ENCODE data around the gene RAP2B.
"Not testable (repeated sequence)": the region's sequence is repeated elsewhere in the genome, so short reads cannot be mapped to it uniquely, and the experiment has no call there.

The RAP2B gene

DNA sequence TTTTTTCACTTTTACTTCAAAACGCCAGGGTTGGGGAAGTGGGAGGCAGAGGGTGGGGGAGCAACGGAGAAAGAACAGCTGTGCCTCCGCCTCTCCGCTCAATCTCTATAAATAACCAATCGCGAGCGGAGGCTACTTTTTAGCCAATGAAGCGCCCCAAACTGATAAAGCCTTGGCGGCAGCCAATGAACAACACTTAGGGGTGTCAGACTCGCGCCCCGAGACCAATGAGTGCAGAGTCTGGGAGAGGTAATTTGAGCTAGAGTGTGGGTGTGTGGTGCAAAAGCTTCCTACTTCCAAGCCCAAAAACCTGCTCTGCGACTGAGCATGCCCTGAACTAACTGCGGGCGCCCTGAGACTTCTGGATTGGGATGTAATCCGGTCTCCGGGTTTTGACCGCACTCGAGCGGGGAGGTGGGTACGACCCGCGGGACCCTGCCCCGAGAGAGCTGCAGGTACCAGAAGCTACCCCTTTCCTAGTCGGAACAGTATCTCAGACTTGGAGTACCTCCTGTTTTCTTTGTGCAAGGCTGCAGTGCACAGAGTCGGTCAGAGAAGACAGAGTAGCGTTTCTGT lies 800 bp upstream of the RAP2B start:
- peak; percentile 95 for DNase-seq

DNA sequence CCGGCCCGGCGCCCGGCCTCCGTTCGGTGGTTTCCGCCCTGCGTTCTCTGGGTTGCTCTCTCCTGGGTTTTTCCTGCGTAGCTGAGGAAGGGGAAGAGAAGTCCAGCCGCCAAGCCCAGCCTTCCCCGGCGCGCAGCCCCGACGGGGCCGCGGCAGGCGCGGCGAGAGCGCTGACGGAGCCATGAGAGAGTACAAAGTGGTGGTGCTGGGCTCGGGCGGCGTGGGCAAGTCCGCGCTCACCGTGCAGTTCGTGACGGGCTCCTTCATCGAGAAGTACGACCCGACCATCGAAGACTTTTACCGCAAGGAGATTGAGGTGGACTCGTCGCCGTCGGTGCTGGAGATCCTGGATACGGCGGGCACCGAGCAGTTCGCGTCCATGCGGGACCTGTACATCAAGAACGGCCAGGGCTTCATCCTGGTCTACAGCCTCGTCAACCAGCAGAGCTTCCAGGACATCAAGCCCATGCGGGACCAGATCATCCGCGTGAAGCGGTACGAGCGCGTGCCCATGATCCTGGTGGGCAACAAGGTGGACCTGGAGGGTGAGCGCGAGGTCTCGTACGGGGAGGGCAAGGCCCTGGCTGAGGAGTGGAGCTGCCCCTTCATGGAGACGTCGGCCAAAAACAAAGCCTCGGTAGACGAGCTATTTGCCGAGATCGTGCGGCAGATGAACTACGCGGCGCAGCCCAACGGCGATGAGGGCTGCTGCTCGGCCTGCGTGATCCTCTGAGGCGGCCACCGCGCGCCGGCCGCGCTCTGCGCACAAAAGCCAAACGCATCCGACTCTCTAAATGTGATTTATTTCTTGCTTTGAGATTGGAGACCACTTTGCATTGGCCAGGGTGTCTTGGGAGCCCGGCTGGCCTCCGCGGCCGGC lies 727 bp downstream of the RAP2B start:
- DNase-seq = peak; percentile 42

DNA sequence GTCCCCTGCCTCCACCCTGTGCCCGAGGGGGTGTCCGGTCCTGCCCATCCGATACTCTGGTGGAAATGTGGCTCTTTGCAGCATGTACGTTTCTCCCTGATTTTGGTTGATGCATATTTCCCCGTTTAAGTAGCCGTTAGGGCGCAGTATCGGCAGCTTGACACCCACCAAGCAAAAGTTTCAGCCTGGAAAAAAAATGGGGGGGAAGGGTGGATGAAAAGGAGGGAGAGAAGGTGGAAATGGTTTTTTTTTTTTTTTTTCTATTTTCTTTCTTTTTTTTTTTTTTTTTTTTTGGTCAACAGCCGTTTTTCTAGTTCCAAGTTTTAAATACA lies 1.3 kb downstream of the RAP2B start:
- DNase-seq = no peak

DNA sequence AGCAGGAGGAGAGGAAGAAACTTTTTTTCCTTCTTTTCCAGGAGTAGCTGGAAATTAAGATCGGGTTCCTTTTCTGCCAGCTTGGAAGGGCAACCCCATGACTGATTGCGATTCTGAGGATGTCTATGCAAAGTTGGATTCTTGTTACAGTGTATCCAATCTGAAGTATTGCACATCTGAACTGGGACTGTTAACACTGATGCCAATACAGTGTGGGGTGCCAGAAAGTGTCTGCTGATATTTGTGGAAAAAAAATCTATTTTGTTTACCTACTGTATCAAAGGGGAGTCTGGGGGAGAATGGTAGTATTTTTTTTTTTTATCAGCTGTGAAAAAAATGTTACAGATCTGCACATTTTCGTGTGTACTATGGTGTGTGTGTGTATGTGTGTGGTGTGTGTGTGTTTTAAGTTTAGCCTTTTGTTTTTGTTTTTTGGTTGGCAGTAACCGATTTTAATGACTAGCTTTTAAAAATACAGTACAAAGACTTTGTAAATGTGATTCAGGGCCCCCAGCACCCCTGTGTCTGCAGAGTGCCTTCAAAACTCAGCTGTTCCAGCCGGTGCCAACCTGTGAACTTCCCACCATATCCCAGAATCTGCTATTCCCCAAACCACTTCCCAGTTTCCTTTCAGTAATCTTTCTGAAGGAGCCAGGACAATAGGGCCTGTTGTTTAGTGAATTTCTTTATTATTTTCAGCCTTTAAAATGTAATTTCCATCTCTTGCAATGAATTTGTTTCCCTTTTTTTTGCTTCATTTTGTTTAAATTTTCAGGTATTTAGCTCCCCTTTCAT lies 1.9 kb downstream of the RAP2B start:
- DNase-seq = peak; percentile 17

DNA sequence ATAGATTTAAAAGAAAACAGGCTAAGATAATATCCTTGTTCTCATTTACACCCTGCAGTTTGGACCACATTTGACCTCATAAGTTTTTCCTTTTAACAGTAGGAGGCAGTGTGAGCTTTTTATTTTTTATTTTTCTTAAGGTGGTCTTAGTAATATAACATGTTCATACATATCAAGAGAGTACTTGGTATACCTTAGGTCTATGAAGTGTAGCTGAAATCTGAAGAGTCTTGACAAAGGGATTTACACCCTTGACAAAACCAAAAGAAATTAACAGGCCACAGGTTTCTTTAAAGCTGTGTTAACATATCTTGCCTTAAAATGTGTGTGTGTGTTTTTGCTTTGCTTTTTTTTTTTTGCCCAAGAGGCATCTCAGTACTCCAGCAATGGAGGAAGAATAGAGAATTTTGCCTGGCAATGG lies 3.2 kb downstream of the RAP2B start:
- DNase-seq = peak; percentile 71

DNA sequence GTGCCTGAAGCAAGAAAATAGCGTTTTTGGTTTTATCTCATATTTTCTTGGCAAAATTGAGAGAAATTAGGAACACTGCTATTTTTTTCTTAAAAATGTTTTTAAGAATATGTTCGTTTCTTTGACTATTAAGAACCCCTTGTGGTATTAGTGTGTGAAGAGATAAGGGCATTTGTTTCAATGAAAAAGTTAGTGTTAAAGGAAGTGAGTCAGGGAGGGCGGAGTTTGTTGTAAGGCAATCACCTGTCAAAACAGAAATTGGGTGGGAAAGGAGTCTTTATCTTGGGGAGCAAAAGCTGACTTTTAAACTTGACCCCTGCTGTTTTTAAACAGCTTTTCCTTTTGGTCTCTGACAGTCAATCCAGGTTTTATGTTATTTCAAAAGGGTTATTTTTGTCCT lies 4.2 kb downstream of the RAP2B start:
- DNase-seq = peak; percentile 62

DNA sequence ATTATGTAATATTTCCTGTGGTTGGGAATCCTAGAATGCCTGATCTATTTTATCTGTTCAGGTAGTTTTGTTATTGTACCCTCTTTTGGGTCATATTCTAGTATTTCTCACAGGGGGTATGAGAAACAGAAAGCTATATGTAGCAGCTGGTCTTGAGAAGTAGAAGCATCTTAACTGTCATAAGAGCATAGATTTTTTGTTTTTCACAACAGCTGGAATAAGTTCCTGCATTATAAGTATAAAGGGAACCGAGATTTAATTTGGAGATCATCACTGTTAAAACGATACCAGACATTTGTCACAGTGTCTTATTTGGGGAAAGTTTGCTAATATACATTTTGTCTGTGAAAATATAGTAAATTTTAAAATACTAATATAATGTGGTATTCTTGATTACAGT lies 4.8 kb downstream of the RAP2B start:
- DNase-seq = no peak

DNA sequence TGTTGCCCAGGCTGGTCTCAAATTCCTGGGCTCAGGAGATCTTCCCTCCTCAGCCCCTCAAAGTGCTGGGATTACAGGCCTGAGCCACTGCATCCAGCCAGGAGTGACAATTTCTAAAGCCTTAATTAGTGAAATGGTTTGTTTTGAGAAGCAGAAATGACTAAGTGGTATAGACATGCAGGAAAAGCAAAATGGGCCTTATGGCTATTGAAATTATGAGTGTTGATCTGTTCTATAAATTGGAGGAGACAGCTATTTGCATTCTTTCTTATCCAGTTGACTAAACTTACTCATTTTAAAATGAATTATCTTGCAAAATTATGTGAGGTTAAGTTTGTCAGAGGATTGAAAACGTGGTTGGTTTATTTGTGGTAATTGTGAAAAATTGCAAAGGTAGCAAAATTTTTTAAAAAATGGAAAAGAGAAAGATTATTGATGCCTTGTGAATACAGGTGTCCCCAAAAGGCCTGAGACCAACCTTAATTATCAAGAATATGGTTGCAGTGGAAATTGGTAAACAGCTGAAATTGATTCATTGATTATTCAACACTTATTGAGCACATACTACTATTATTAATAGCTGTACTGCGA lies 7.9 kb downstream of the RAP2B start:
- no peak for DNase-seq

DNA sequence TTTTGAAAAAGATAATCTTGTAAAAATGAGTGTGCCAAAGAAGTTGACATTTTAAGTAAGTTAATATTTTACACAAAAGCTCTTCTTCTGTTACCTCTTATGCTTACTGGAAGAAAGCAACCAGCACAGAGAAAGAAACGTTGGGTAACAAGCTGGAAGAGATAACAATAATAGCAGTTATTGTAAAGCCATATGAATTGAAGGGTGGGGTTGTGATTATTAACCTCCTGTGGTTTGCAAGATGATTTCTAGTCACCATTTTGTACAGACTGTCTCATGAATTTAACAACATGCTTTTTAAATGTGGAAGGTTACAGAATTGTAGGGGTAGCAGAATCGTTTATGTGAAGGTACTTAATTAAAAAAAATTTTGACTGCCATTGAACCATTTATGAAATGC lies 9.2 kb downstream of the RAP2B start:
- DNase-seq = no peak

DNA sequence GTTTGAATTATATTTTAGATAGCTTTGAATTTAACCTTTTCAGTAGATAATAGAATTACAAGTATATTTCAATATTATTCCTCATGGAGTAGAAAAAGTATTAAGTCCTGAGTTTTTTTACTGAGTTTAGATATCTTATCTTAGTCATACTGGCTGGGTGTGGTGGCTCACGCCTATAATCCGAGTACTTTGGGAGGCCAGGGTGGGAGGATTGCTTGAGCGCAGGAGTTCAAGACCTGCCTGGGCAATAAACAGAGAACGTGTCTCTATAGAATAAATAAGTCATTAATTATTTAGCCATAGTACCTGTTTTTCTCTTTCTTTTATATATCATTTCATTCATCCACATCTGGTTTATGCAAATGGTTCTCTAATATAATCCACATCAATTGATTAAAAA lies 9.9 kb downstream of the RAP2B start:
- DNase-seq = no peak

DNA sequence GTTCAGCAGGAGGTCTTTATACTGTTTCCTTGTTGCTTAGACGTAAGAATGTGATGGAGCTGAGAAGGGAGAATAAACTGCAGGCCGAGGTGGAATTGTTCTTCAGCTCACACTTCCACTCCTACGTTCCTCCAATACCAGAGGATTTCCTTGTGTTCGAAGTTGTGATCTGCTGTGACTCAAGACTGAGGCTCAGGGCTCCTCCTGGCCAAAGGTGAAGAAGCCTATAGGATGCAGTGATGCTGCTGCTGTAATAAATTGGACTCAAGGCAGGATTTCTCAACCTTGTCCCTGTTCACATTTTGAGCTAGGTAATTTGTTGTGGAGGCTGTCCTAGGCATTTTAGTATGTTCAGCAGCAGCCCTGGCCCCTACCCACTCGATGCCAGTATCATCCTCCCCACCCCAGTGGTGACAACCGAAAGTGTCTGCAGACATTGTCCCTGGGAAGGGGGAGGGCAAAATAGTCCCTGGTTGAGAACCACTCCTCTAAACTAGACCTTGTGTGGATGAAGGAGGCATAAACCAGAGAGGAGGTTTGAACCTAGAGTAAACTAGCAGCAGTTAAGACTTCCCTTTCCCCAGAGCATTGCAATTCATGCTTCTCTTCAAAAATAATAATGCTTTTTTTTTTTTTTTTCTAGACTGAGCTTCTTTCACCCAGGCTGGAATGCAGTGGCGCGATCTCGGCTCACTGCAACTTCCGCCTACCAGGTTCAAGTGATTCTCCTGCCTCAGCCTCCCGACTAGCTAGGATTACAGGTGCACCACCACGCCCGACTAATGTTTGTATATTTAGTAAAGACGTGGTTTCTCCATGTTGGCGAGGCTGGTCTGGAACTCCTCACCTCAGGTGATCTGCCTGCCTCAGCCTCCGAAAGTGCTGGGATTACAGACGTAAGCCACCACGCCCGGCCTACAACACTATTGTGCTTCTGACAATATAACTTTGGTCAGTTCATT lies 11.1 kb downstream of the RAP2B start:
- no peak for DNase-seq

DNA sequence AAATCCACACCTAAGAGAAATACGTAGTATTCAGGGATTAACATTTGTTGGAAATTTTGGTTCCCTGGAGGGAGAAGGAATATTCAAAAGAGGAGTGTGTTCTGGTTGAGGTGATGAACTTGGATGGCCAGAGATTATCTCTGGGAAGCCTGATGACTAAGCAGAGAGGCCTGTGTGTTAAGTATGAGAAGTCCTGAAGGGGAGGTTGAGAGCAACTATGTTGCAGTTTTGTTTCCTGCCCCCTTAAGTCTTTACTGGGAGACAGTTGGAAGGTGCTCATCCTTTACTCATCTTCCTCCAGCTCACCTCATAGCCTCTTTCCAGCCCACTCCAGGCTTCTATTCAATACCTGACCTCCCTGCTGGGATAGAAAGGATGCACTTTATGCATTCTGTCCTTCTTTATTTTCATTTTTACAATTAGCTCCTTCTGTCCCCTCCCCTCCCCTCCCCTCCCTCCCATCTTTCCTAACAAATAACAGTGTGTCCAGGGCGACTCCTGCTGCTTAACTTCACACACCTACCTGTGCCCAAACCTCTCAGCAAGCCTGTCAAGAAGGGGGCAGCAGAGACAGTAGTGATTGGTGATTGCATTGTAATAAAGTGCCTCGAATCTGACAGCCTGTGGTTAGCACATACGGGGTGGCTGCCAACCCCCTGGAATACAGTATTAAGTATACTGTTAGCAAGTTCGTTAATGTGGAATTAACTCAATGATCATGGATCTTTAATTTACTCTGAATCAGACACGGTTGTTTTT lies 11.9 kb downstream of the RAP2B start:
- peak; percentile 38 for DNase-seq

DNA sequence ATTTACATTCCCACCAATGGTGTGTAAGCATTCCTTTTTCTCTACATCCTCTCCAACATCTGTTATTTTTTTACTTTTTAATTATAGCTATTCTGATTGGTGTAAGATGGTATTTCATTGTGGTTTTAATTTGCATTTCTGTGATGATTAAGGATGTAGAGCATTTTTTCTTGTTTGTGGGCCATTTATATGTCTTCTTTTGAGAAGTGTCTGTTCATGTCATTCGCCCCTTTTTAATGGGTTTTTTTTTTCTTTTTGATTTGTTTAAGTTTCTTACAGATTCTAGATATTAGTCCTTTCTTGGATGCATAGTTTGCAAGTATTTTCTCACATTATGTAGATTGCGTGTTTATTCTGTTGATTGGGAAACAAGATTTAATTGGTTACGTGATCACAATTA lies 14.2 kb downstream of the RAP2B start:
- DNase-seq = no peak

DNA sequence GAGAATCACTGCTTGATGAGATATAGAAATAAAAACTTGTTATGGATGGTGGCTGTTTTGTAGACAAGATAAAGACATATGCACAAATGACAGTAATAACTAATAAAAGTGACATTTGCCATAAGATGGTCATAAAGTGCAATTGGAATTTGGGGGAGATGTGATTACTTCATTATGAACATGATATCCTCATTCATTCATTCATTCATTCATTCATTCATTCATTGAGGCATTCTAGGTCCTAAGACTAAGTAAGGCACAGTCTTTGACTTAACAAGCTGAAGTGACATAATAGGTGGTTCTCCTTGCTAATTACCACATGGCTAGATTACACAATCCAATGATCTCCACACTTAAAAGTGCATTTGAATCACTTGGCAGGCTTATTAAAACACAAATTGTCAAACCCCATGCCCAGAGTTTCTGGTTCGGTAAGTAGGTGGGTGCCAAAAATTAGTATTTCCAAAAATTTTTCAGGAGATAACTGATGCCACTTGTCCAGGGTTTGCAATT lies 18.9 kb downstream of the RAP2B start:
- no peak for DNase-seq

DNA sequence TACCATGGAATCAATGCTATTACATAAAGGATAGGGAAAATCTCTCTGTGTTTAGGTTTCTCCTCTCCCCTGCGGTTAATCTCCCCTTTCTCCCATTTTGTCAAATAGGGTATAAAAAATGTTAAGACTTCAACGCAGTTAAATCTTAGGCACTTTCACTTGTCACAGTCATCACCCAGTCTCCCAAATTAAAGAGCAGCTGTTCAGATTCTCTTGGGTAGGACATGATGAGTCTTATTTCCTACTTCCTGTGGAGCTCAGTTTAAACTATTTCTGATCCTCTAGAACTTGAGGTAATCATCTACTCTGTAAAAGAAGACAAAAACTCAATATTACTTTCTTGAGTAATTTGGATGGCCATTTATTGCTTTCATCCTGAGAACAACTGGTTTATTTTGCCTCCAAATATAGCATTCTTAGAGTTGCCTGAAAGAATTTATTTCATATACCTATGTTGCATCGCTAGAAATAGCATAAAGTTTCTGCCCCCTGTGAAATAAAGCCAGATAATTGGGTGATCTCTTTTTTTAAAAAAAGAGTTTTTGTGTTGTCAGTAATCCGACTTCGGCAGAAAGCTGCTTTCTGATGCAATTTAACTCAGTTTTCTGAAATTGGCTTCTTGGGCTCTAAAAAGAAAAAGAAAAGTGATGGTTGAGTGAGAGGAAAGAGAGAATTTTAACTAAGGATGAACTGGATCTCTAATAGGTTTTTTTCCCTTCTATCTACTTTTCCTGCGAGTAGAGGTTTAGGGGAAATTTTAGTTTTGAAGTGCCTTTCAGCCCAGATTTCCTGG lies 20.7 kb downstream of the RAP2B start:
- no peak for DNase-seq

DNA sequence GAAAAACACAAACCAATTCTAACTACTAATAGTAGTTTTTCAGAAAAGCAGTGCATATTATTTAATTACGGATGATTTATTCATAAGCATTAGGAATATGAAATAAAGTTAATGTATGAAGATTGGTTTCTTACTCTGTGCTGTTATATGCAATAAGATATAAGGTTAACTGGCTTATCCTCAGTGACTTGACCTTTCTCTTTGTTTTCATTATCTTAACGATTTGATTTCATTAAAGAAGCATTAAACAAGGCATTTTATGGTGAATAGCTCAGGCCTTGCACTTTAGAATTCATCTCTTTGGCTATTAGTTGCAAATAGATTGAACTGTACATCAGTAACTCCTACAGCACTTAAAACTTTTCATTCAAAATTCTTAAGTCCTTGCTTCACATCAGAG lies 28.9 kb downstream of the RAP2B start:
- no peak for DNase-seq

DNA sequence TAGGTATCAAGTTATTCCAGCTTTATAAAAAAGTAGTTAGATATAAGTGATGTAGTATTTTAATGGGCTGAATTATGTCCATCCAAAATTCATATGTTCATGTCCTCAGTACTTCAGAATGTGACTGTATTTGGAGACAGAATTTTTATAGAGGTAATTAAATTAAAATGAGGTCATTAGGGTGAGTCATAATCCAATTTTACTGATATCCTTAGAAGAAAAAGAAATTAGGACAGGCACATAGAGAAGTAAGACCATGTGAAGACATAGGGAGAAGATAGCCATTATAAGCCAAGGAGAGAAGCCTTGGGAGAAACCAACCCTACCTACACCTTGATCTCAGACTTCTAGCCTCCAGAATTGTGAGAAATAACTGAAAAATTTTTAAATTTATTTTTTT lies 30.3 kb downstream of the RAP2B start:
- no peak for DNase-seq

DNA sequence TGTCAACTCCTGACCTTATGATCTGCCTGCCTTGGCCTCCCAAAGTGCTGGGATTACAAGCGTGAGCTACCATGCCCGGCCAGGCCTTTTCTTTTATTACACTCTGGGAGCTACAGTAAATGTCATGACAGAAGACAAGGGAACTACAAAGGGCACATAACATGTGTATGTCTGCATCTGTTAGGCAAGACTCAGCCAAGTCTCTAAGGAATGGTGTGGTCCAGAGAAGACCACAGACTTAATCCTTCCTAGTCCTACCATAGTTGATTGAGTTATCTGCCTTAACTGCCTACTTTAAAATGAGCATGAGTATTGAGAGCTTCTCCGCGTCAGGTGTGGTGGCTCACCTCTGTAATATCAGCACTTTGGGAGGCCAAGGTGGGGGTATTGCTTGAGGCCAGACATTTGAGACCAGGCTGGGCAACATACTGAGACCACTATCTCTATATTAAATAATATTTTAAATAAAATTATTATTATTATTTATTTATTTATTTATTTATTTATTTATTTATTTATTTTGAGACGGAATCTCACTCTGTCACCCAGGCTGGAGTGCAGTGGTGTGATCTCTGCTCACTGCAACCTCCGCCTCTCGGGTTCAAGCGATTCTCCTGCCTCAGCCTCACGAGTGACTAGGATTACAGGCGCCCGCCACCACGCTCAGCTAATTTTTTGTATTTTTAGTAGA lies 31.9 kb downstream of the RAP2B start:
- not testable (repeated sequence) for DNase-seq

DNA sequence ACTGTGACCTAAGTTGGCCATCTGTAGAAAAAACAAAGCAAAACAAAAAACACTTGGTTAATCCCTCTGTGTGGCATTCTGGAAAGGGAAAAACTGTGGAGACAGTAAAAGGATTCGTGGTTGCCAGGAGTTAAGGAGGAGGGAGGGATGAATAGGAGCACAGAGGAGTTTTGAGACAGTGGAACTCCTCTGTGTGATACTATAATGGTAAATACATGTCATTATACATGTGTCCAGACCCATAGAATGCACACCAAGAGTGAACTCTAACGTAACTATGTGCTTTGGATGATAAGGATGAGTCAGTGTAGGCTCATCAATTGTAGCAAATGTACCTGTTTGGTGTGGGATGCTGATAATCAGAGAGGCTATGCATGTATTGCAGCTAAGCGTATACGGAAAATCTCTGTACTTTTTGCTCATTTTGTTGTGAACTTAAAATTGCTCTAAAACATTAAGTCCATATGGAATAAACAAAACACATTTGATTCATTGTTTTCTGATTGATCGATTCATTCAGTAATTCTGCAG lies 33.4 kb downstream of the RAP2B start:
- no peak for DNase-seq

DNA sequence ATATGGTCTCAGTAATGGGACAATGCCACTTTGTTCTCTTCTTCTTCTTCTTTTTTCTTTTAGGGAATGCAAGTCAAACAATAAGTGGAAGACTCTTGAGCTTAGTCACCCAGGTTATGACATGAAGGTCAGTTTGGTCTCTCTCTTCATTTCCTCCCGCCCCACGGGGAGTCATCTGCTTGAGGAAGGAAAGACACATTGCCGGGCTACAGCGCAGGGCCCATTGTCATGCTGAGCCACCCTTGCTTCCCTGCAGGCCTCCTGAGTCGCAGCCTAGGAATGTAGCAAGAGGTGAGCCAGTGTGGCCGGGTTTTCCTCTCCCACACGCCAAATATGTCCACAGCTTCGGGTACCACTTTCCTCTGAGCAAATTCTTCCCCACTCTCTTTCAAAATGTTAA lies 47.6 kb downstream of the RAP2B start:
- DNase-seq = no peak
